Activated naive CD4-positive, alpha-beta T cell treated with Interleukin-2 at 50 U/mL for 16 hours (primary cell): ENCODE measurements around the gene PIP5K1B.

Source experiments
- DNase-seq: peaks from one replicate; pipeline ENCODE4 v3.0.0-alpha.2; 2020

PIP5K1B gene

DNA sequence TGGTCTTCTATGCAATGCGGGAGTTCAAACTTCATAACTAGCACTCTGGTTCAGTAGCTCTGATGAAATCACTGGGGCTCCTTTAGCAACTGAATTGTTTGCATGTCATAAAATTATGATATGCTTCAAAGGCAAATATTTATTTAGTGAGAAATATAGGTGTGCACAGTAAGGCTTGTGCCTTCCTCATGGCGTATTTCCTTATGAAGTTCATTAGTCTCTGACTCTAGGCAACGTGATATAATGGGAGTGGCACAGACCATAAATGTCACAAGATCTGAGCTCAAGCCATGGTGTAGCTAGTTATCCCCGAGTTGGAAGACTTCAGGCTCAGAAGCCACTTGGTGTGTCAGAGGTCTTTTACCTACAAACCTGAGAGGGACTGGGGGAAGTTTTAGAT, 35.5 kb downstream of the PIP5K1B start:
- no peak for DNase-seq

DNA sequence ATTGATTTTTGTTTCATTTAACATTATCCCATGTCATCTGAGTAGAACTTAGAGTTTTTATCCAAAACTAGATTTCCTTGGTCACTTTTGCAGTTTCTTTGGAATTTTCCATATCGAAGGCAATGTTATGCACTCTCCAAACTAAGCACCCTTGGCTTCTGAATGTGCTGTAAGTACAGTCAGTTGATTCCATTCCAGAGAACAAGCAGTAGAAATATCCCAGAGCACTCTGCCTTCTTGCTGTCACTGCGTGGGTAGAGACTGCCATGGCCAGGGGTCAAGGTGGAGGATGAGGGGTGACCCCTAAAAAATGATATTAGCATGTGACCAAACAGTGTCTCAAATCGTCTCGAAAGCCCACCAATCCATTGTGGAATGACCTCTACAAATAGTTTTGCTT, 36.2 kb downstream of the PIP5K1B start:
- no peak for DNase-seq

DNA sequence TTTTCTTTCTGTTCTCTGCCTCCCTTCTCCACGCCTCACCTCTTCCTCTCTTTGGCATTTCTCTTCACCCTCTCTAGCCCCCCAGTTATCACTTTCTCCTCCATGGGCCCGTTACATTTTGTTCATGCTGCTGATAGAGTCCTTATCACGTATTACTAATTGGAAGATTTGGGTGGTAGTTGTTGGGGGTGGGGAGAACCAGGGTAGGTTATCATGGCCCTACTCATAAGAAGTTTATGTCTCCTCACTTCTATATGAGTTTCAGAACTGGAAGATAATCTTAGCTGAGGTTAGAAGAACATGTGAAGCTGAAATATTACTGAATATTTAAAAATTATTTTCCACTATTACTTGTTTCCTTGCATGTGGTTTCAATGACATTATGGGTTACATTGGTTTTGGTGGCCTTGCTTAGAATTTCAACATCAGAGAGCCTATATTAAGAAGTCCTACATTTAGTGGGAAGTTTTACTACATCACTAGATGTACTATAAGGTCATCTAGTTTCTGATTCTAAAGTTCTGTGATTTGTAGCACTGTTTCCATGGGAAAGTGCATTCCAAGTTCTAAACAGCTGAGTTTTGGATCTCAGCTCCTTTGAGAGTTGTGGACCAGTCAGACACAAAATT, 36.8 kb downstream of the PIP5K1B start:
- DNase-seq: no peak

DNA sequence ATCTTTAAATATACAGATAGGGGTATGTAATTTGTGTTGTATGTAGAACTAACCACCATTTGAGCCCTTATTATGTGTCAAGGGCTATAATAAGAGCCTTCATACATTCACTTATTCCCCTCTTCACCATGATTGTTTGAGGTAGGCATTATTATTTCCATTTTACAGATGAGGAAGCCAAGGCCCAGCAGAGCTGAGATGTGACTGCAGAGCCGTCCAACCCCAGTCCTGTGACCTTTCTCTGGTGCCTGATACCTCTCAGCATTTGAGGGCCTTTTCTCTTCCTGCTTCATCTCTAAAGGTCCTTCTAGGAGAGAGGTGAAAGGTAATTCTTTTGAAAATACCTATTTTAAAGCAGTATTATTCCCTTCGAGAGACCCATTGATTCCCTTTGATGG, 37.3 kb downstream of the PIP5K1B start:
- DNase-seq: no peak

DNA sequence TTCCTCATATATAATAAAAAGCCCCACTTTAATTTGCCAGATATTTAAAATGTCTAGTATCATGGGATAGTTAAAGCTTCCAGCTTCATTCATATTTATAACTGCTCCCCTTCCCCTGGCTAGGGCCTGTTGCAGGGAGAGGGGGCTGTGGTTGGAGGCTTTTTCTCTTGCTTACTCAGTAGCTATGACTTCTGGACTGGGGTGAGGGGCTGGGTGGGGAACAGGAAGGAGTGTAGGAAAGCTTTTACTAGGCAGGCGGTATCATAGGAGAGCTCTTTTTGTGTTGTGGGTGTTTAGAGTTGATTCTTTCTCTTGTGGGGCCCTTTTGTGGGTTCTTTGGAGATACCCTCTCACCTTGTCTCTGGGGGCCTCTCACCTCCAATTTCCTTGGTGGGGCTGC, 39.4 kb downstream of the PIP5K1B start:
- DNase-seq: no peak

DNA sequence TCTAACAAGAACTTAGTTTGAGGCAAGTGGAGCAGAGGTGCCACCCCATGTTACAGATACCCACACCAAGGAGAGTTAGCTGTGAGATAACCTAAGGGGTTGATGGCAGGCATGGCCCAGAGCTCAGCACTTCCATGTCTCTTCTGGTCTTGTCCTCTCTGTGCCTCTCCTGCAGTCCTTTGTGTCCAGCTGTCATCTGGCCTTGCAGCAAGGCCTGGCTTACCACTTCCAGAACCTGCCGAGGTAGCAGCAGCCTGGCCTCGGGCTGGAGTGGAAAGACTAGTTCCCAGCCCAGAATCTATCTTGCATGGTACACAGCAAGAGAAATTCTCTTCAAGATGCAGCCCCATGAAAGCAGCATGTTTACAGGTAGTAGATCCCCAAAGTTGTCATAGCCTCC, 41.5 kb downstream of the PIP5K1B start:
- no peak for DNase-seq

DNA sequence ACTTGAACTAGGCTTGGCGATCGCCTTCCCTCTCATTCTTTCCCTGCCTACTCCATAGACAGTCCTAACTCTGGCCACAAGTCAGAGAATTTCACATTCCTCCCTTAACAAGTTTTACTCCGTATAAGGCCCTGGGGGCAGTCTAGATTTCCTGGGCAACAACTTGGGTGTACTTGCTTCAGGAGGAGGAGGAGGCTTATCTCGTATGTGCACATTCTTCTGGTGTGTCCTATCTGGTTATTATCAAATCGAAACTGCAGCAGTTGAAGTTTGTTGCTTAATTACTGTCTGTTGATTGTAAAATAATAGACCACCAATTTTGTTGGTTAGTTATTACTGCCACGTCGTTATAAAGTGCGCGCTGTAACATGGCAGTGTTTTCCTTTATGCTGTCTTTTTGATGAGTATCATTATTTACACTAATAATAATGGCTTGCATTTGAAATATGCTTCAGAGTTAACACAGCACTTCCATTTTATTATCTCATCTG, 42.0 kb downstream of the PIP5K1B start:
- DNase-seq: no peak

DNA sequence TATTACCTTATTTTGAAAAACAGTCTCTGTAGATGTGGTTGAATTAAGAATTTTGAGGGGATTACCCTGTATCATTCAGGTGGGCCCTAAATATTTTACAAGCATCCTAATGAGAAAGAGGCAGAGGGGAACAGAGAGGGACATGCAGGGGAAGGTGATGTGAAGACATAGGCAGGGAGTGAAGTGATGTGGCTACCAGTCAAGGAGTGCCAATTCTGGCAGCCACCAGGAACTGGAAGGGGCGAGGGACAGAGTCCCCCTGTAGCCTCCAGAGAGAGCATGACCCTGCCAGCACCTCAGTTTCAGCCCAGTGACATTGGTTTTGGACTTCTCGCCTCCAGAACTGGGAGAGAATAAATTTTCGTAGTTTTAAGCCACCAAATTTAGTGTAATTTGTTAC, 44.1 kb downstream of the PIP5K1B start:
- no peak for DNase-seq

DNA sequence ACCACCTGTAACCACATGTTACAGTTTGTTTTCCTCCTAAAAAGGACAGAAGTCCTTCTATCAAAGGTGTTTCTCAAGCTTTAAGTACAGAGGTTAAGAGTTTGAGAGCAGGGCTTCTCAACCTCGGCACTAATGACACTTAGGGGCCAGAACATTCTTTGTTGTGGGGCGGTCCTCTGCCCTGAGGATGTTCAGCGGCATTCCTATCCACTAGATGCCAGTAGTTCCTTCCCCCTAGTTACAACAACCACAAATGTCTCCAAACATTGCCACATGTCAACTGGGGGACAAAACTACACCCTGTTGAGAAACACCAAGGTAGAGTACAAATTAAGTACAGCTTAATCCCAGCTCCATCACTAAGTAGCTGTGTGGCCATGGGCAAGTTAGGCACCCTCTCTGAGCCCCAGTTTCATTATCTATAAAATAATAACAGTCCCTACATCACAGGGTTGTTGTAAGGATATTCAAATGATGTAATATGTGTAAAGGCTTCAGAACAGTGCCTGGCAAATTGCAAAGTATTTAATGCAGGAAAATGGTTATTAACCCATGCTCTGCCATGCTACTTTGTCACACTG, 44.6 kb downstream of the PIP5K1B start:
- DNase-seq: no peak

DNA sequence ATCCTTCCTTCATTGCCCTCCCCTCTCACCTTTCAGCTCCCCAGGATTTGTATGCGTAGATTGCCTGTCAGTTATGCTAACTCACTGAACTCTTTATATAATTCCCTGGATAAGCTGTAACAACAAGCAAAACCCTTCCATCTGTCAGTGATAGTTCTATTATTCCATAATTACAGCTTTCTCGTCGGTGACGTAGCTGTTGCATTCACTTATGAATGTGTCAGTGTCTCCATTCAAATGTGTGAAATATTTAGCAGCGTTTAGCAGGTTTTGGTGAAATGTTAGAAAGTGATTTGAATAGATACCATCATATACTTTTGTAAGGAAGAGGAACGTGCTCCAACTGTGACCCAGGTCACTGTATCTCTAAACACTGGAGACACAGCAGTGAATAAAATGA, 45.2 kb downstream of the PIP5K1B start:
- no peak for DNase-seq

DNA sequence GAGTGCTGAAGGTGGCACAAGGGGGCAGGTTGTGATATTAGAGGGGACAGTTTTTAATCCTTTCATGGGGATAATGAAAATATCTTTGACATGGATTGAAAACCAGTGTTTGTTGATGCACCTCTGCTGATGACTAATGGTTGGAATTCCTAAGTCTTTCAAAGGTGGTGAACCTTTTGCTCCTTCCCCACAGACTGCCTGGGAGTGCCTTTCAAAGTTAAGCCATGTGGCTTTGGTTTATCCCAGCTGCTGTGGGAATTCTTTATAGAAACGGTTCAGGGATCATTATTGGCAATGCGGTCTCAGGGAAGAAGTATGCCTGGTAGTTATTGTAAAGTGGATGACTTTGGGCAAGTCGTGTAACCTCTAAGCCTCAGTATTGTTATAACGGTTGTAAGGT, 45.7 kb downstream of the PIP5K1B start:
- no peak for DNase-seq

DNA sequence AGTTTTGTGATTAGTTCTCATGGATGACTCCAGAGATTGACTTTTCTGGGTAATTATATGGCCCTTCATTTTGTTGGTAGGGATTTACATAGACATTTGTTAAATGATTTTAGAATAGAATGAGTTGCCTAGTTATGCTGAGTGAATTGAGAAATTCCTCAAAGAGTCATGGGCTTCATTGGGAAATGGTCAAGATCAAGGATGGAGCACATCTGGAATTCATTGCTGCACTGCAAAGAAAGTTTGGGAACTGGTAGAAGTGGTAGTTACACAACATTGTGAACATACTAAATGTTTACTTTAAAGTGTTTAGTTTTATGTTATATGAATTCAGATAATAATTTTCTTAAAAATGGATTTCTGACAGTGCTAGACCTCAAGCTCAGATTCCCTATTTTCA, 46.5 kb downstream of the PIP5K1B start:
- no peak for DNase-seq

DNA sequence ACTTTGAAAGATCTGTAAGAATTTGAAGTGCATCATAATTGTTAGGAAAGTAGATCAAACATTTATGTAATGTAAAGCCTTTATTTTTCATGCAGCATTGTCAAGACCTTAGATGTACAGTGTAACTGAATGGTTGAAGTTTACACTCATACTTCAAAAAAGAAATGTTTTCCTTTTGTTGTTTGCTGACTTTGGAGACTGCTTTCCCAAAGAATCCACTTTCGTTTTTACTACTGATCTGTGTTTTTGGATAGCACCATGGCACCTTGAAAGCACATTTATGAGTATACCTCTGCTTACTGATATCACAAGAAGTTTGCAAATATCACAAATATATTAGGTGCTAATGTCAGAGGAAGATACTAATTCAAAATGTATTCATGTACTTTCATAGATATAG, 50.0 kb downstream of the PIP5K1B start:
- DNase-seq: no peak

DNA sequence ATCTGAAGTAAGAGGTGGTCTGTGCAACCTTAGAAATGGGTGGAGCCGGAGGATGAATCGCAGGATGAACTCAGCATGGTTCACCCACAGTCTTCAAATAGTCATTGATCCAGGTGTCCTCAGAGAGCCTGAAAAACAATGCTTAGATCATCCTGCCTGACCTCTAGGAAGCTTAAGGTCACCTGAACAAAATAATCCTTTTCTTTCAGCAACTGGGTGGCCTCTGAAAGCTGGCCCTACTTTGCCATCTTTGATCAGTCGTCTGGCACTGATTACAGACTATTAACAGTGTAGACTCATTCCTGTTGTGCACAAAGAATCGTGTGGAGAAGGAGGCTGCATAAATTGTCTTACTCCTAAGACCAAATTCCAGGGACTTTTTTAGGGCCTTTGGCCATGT, 50.7 kb downstream of the PIP5K1B start:
- DNase-seq: no peak

DNA sequence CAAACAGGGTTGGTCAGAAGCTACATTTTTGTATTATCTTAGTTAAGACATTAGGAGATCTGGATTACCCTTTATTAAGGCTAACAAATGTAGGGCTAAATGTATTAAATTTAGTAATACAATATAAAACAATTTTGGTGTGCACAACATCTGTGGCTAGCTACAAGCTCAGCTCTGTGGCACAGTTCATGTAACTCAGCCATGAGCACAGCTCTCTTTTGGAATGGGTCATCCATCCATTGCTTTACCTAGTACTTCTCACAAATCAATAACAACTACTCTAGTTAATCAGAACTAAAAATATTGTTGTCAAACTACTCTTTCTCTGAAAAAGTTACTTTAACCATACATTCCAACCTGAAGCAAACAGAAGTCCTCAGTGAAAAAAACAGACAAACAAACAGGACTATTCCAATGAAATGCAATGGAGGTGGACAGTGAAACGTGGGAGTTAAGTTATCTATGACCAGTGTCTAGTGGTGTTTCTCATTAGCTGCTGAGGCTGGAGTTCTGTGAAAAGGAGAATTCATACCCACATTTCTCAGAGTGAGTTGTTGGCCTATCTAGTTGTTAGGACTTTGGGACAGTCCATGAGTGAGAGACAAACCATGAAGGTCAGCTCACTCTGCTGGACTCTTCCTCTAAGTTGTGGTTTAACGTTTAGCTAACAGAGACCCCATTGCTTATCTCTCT, 55.1 kb downstream of the PIP5K1B start:
- no peak for DNase-seq

DNA sequence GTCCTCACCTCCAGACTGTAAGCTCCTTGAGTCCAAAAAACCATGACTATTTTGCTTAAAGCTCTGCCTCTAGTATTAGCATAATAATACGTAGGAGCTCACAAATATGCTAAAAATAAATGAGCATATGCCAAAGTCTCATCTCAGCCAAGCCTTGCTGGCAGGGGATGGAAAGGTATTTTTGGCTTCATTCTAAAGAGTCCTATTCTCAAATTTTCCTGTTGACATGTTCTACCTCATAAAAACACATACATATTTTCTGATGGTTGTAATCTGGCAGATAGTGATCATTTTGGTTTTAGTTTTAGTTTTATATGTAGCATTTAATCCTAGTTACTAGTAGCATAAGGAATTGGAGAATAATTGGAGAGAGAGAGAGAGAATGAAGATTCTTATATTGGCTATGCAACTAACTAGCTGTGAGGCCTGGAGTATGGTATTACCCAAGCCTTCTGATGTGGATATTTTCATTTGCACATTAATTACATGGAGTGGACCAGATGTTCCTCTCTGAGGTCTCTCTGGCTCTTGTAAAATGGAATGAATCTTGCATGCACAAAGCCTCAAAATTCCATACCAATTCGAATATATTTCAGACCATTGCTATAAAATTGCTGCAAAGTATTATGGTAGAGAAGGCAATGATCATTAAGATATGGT, 55.8 kb downstream of the PIP5K1B start:
- DNase-seq: no peak

DNA sequence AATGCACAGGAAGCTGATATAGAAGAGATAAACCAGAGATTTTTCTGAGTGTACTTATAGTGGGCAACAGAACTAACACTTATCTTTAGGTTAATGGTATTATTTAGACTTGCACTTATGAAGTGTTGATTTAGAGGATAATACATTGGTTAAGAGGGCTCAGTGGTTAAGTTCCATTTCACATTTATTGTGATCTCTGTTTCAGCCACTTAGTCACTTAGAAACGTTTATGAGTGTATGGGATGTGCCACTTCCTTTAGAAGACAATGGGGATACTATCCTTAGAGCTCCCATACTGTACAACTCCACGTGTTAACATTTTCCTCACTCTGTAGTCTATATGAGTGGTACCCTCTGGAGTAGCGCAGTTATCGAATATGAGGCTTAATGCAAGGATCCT, 57.5 kb downstream of the PIP5K1B start:
- no peak for DNase-seq

DNA sequence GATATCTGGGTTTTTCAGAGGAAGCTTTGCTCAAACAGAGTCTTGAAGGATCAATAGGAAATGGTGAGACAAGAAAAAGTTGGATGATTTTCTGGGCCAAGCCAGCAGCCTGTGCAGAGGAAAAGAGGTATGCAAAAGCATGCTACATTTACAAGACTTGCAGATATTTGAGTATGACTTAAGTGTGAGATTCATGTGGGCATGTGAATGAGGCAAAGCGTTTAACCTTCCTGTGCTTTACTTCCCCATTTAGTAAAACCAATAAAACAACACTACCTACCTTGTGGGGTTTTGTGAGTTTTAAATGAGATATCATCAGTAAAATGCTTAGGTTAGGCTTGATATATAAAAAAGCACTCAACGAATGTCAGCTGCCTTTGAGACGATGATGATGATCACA, 58.1 kb downstream of the PIP5K1B start:
- no peak for DNase-seq

DNA sequence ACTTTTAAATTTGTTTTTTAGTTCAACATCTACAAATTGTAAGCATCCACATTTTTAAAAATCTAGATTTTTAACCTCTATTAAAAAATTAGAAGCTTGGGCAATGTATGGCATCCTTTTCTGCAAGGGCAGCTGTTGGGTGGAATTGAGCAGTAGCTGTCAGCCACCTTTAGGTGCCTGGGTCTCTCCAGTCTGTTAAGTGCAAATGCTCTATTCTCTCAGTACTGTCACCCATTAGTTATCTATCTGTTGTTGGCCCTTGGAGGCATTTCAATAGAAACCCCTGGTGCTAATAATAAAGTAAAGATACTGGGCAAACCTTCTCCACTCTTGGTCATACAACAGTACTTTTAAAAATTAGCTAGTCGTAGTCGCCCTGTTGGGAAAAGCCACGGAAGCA, 63.6 kb downstream of the PIP5K1B start:
- no peak for DNase-seq

DNA sequence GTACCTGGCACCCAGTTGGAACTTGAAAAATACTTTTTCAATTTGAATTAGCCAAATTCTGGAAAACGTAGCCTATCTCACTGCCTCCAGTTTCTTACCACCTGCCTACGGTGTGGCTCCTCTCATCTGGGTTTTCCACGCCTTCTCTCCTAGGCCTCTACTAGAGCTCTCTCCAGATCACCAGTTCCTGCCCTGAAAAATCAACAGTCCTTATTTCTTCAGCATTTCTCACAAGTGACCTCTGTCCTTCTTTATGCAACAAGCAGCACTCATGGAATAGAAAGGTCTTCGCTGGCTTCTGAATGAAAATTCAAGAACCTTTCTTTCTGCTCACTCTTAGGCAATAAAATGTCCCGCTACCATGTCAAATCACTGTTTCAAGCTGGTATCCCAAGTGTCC, 64.8 kb downstream of the PIP5K1B start:
- DNase-seq: no peak

DNA sequence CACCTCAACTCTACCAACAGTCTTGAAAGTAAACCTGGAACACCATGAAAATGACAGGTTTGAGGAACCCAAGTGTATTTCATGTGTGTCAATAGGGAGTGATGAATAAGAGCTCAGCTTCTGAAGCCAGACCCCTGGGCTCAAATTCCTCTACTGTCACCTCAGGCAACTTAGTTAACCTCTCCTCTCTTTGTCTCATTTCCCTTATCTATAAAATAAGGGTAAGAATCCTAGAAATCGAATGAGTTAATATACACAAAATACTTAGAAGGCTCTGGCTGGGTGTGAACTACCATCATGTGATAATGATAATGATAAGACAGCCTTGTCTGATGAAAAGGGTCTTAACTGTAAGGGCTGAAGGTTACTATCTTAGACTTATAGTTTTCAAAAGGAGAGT, 66.3 kb downstream of the PIP5K1B start:
- DNase-seq: no peak

DNA sequence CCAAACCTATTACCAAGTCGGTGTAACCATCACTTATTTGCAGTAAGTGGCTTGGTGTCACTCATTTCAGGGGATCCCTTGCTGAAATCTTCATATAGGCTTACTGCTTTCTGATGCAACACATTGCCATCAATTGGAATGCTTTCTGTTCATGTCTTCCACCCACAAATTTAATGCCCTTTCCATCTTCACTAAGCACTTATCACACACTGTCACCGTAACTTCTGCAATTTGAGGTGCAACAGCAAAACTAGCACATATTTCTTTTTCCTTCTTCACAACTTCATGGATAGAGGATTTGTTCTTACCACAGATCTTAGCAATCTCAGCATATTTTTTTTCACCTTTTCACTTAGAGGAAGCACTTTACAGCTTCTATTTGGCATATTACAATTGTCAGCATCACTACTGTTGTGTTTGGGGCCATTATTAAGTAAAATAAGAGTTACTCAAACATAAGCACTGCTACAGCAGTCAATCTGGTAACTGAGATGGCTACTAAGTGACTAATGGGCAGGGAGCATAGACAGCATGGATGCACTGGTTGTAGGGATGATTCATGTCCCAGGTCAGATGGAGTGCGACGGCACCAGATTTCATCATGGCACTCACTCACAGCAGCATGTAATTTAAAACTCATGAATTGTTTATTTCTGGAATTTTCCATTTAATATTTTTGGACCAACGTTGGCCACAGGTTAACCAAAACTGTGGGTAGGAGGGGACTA, 70.1 kb downstream of the PIP5K1B start:
- no peak for DNase-seq

DNA sequence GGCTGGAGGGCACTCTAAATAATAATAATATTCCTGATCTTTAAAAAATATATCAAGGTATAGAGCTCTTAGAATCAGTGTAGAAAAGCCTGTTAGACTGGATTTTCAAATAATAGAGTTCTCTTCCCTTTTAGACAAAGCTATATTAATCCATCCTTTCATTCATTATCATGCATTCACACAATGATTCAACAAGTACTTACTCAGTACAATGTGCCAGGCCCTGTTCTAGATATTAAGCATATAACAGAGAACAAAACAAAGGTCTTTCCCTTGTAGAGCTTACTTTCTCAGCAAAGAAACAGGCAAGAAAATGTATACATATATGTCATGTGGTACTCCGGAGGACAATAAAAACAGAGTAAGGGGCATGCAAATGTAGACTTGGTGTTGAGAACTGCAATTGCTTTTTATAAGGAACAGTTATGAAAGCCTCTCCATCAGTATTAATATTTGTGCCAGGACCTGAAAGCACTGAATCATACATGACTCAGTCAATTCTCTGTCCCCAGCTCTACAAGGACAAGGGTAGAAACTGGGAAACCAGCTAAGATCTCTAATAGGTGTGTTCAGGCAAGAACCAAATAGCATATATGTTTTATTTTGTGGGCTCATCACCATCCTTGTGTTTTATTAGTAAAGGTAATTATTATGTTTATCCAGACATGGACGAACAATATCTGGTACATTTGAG, 72.2 kb downstream of the PIP5K1B start:
- no peak for DNase-seq
